ENCODE measurements around the gene SMC4. TPM values are rescaled to one million over a fixed set of nuclear protein-coding genes. Genes with fewer than 3 reads are reported as not detected.

Gene SMC4
- total and polyA plus RNA-seq, 2 of the 13 experiments (the other 11 are each of a cell fraction or from before 2014, with no cell fraction given) = 19.2 to 74.3 TPM

DNA sequence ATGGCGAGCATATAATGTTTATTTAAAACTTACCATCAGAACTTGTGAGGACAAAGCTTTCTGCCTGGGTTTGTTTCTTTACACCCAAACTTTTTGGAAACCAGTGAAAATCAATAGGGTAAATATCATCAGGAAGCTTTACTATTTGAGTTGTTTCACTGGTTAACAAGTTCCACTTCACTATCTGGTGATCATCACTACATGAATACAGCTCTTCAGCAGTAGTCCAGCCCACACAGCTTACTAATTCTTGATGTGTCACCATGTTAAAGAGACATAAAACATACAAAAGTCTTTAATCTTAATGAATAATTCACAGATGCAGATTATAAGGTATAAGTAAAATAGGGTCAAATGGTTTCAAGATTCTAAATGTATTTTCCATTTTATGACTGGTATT is 18.0 kb upstream of the SMC4 start:
- no TSS peak for BruUV-seq (replicated peaks)
- TF ChIP-seq ZNF780A (CRISPR knock-in tag; IDR thresholded peaks at IDR 0.05) = no peak
- no peak for TF ChIP-seq SNAI1 (CRISPR knock-in tag; IDR thresholded peaks at IDR 0.05; ENCODE audit: borderline replicate concordance)
- TF ChIP-seq ONECUT2 (CRISPR knock-in tag; IDR thresholded peaks at IDR 0.05) = 0 out of 2 replicates have a peak, but pooled peaks have one; percentile 45
- no peak overlapping the region for H3K27ac ChIP-seq (ENCODE audit: extremely low read length, insufficient read depth, low read length)
- peaks cover 0 to 4% of the 10 kb centered on the region in 2 experiments; a peak in 2 of 5 replicates for H3K36me3 ChIP-seq (replicated peaks in 1 of 2; ENCODE audit: control insufficient read depth in 1 of 2, insufficient read depth in 2 of 2, low read length in 2 of 2)
- no peak overlapping the region for H3K4me3 ChIP-seq (replicated peaks in 1 of 3; ENCODE audit: insufficient read depth in 1 of 3, low read depth in 2 of 3, low read length in 3 of 3)
- H3K4me2 ChIP-seq (ENCODE audit: low read depth, low read length) = no peak overlapping the region
- ChIA-PET CTCF (ENCODE audit: low intra/inter-chr PET ratio, low total read pairs) (no interaction called here), POLR2A (no interaction called here)
- no peaks in the 10 kb centered on the region for H3K9me3 ChIP-seq (ENCODE audit: low read length)
- ATAC-seq = peak; percentile 51; the same call in 1 of the 3 replicates
- H3K79me2 ChIP-seq (ENCODE audit: insufficient read depth, low read length) = no peaks in the 10 kb centered on the region
- WGBS (ENCODE audit: low lambda C conversion rate) = 83% methylated on average over 1 of the region's 1 CpG
- no peak for FAIRE-seq
- no peaks in the 10 kb centered on the region for H3K4me1 ChIP-seq (ENCODE audit: insufficient read depth, low read length)
- DNase-seq (ENCODE audit: low spot score) = no peak
- no peaks in the 10 kb centered on the region for H4K20me1 ChIP-seq (ENCODE audit: insufficient read depth, low read length)
- in situ Hi-C loops (cut with HindIII; ENCODE audit: extremely low pct_ligation_motif_present, low pct_unique_long_range_greater_than_20kb) = no loop called here
- no peaks in the 10 kb centered on the region for H3K27me3 ChIP-seq (ENCODE audit: control insufficient read depth in 1 of 2, insufficient read depth in 2 of 2, low read length in 2 of 2)
- H3K9ac ChIP-seq (ENCODE audit: insufficient read depth, low read depth, low read length) = no peak overlapping the region
- intact Hi-C loops (cut with micrococcal nuclease; ENCODE audit: unreplicated experiment) = no loop called here
- H2AFZ ChIP-seq (ENCODE audit: low read length) = no peak overlapping the region

- Histone ChIP-seq H3K79me2 (ENCODE audit: insufficient read depth, low read length) (no peaks in the 10 kb centered on the region), H3K27ac (ENCODE audit: extremely low read length, insufficient read depth, low read length) (no peak overlapping the region), H3K4me2 (ENCODE audit: low read depth, low read length) (no peak overlapping the region), H3K27me3 (ENCODE audit: control insufficient read depth in 1 of 2, insufficient read depth in 2 of 2, low read length in 2 of 2) (no peaks in the 10 kb centered on the region), H3K9me3 (ENCODE audit: low read length) (no peaks in the 10 kb centered on the region), H3K9ac (ENCODE audit: insufficient read depth, low read depth, low read length) (no peak overlapping the region), H3K4me3 (replicated peaks in 1 of 3; ENCODE audit: insufficient read depth in 1 of 3, low read depth in 2 of 3, low read length in 3 of 3) (no peak overlapping the region), H2AFZ (ENCODE audit: low read length) (no peak overlapping the region), H3K36me3 (replicated peaks in 1 of 2; ENCODE audit: control insufficient read depth in 1 of 2, insufficient read depth in 2 of 2, low read length in 2 of 2) (no peaks in the 10 kb centered on the region), H3K4me1 (ENCODE audit: insufficient read depth, low read length) (no peaks in the 10 kb centered on the region), H4K20me1 (ENCODE audit: insufficient read depth, low read length) (no peaks in the 10 kb centered on the region)
- TF ChIP-seq FOXJ3 (CRISPR knock-in tag; IDR thresholded peaks at IDR 0.05; ENCODE audit: borderline replicate concordance) (no peak), SMAD3 (CRISPR knock-in tag; IDR thresholded peaks at IDR 0.05) (no peak), ZNF781 (CRISPR knock-in tag; IDR thresholded peaks at IDR 0.05; ENCODE audit: borderline replicate concordance, not compliant biosample characterization) (no peak)
- POLR2A ChIA-PET = no interaction called here
- BruUV-seq (replicated peaks) = no TSS peak
- in situ Hi-C loops (cut with HindIII; ENCODE audit: extremely low pct_ligation_motif_present, low pct_unique_long_range_greater_than_20kb) = no loop called here
- WGBS (ENCODE audit: low lambda C conversion rate) = 96% methylated on average over 5 of the region's 5 CpGs
- FAIRE-seq = no peak
- no peak for DNase-seq (ENCODE audit: low spot score)
- intact Hi-C loops (cut with micrococcal nuclease; ENCODE audit: unreplicated experiment) = no loop called here
- CTCF ChIA-PET (ENCODE audit: low intra/inter-chr PET ratio, low total read pairs) = no interaction called here
- no peak for ATAC-seq
Observed at GRCh38 chr3:160384639-160385318, 14.7 kb upstream of the SMC4 start.
